Measurements from ENCODE around the gene CHMP3. TPM values are rescaled to one million over a fixed set of nuclear protein-coding genes. Genes with fewer than 3 reads are reported as not detected.
A peak's percentile ranks its signal among the peaks of the same experiment; 100 is the strongest.
"Not testable (repeated sequence)": the region's sequence is repeated elsewhere in the genome, so short reads cannot be mapped to it uniquely, and the experiment has no call there.

The CHMP3 gene
- total RNA-seq, 3 donors from 2014 or later, result 45.4 to 50.2 (median 48.3) TPM

GRCh38 chr2:86510436-86510933 lies 52.8 kb downstream of the CHMP3 start:
- DNase-seq, result no peak
- Mint-ChIP-seq H3K9me3 (no peaks in the 10 kb centered on the region), H3K36me3 (ENCODE audit: insufficient read depth) (peaks cover 38% of the 10 kb centered on the region), H3K4me3 (no peak overlapping the region), H3K27me3 (ENCODE audit: low read depth) (no peaks in the 10 kb centered on the region), H3K4me1 (ENCODE audit: low read depth) (peaks cover 4% of the 10 kb centered on the region)
- ATAC-seq, result no peak

GRCh38 chr2:86507600-86507999 lies 55.6 kb downstream of the CHMP3 start:
- H3K27me3 Mint-ChIP-seq (ENCODE audit: low read depth), result no peaks in the 10 kb centered on the region
- DNase-seq (no peak), ATAC-seq (no peak)
- no peaks in the 10 kb centered on the region for H3K4me1 Mint-ChIP-seq (ENCODE audit: low read depth)
- H3K9me3 Mint-ChIP-seq, result no peaks in the 10 kb centered on the region
- peaks cover 57% of the 10 kb centered on the region for H3K36me3 Mint-ChIP-seq (ENCODE audit: insufficient read depth)
- H3K4me3 Mint-ChIP-seq, result no peak overlapping the region

DNA sequence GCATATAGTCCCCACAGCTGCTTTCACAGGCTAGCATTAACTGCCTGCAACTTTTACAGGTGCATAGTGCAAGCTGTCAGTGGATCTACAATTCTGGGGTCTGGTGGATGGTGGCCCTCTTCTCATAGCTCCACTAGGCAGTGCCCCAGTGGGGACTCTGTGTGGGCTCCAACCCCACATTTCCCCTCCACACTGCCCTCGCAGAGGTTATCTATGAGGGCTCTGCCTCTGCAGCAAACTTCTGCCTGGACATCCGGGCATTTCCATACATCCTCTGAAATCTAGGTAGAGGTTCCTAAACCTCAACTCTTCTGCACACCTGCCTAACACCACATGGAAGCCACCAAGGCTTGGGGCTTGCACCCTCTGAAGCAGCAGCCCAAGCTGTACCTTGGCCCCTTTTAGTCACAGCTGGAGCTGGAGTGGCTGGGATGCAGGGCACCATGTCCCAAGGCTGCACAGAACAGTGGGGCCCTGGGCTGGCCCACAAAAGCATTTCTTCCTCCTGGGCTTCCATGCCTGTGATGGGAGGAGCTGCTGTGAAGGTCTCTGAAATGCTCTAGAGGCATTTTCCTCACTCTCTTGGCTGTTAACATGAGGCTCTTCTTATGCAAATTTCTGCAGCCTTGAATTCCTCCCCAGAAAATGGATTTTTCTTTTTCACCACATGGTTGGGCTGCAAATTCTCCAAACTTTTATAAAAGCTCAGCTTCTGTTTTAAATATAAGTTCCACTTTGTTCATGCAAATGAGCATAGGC lies 62.7 kb downstream of the CHMP3 start:
- DNase-seq, result no peak
- H3K4me3 Mint-ChIP-seq, result no peak overlapping the region

GRCh38 chr2:86499326-86499725 lies 63.9 kb downstream of the CHMP3 start:
- DNase-seq, result no peak
- H3K9me3 Mint-ChIP-seq, result peaks cover 32% of the 10 kb centered on the region
- H3K36me3 Mint-ChIP-seq (ENCODE audit: insufficient read depth), result peaks cover 89% of the 10 kb centered on the region
- H3K4me3 Mint-ChIP-seq, result no peak overlapping the region
- no peak for ATAC-seq
- H3K4me1 Mint-ChIP-seq (ENCODE audit: low read depth), result peaks cover 7% of the 10 kb centered on the region
- H3K27me3 Mint-ChIP-seq (ENCODE audit: low read depth), result no peaks in the 10 kb centered on the region

More for the DNA sequence above, 62.7 kb downstream of the CHMP3 start:
- H3K36me3 Mint-ChIP-seq (ENCODE audit: insufficient read depth), result peaks cover 88% of the 10 kb centered on the region
- peaks cover 32% of the 10 kb centered on the region for H3K9me3 Mint-ChIP-seq
- H3K27me3 Mint-ChIP-seq (ENCODE audit: low read depth), result no peaks in the 10 kb centered on the region
- H3K4me1 Mint-ChIP-seq (ENCODE audit: low read depth), result peaks cover 6% of the 10 kb centered on the region
- no peak for ATAC-seq

- H3K9me3 Mint-ChIP-seq, result peaks cover 32% of the 10 kb centered on the region
- peaks cover 7% of the 10 kb centered on the region for H3K4me1 Mint-ChIP-seq (ENCODE audit: low read depth)
- peaks cover 89% of the 10 kb centered on the region for H3K36me3 Mint-ChIP-seq (ENCODE audit: insufficient read depth)
- ATAC-seq (no peak), DNase-seq (no peak)
- no peak overlapping the region for H3K4me3 Mint-ChIP-seq
- no peaks in the 10 kb centered on the region for H3K27me3 Mint-ChIP-seq (ENCODE audit: low read depth)
Measured at GRCh38 chr2:86498468-86499260, 64.6 kb downstream of the CHMP3 start.

DNA sequence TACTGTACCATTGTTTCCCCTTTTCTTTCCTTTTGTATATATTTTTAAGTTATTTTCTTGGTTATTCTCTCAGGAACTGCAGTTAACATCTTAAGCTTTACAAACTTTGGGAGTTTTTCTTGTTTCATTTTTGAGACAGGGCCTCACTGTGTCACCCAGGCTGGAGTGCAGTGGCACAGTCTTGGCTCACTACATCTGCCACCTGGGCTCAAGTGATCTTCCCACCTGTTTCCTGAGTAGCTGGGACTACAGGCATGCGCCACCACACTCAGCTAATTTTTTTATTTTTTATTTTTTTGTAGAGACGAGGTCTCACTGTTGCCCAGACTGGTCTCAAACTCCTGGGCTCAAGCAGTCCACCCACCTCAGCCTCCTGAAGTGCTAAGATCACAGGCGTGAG lies 66.9 kb downstream of the CHMP3 start:
- Mint-ChIP-seq H3K36me3 (ENCODE audit: insufficient read depth) (peaks cover 73% of the 10 kb centered on the region), H3K9me3 (peaks cover 28% of the 10 kb centered on the region)
- not testable (repeated sequence) for ATAC-seq; H3K4me1 Mint-ChIP-seq (ENCODE audit: low read depth); H3K4me3 Mint-ChIP-seq; DNase-seq; H3K27me3 Mint-ChIP-seq (ENCODE audit: low read depth)

- Mint-ChIP-seq H3K36me3 (ENCODE audit: insufficient read depth) (peaks cover 69% of the 10 kb centered on the region), H3K4me3 (no peak overlapping the region)
- no peak for ATAC-seq
Measured at GRCh38 chr2:86492048-86492453, 71.2 kb downstream of the CHMP3 start.

GRCh38 chr2:86491088-86491487 lies 72.2 kb downstream of the CHMP3 start:
- Mint-ChIP-seq H3K36me3 (ENCODE audit: insufficient read depth) (peaks cover 72% of the 10 kb centered on the region), H3K4me1 (ENCODE audit: low read depth) (peaks cover 6% of the 10 kb centered on the region), H3K9me3 (peaks cover 4% of the 10 kb centered on the region), H3K4me3 (no peak overlapping the region), H3K27me3 (ENCODE audit: low read depth) (no peaks in the 10 kb centered on the region)
- DNase-seq (no peak), ATAC-seq (no peak)

More at GRCh38 chr2:86492048-86492453, 71.2 kb downstream of the CHMP3 start:
- Mint-ChIP-seq H3K27me3 (ENCODE audit: low read depth) (no peaks in the 10 kb centered on the region), H3K4me1 (ENCODE audit: low read depth) (peaks cover 5% of the 10 kb centered on the region), H3K9me3 (peaks cover 4% of the 10 kb centered on the region)
- DNase-seq, result no peak

DNA sequence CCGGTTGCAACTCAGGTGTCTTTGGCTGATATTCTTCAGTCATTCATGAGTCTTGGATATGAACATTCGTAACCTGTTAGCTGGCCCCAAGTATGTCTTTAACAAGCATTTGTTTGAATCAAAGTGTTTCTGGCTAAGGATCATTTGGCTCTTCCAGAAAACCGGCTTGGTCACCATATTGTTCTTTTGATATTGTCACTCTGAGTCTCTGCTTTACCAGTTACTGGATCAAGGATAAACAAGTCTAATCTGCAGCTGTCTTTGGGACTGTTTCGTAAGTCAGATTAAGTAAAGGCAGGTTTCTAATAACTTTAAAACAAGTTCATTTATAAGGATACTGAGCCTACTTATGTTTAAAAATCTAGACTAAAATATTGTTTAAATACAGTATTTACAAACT lies 73.0 kb downstream of the CHMP3 start:
- no peaks in the 10 kb centered on the region for H3K9me3 Mint-ChIP-seq
- no peak for ATAC-seq
- no peak overlapping the region for H3K4me3 Mint-ChIP-seq
- DNase-seq, result no peak
- no peaks in the 10 kb centered on the region for H3K27me3 Mint-ChIP-seq (ENCODE audit: low read depth)
- peaks cover 72% of the 10 kb centered on the region for H3K36me3 Mint-ChIP-seq (ENCODE audit: insufficient read depth)
- H3K4me1 Mint-ChIP-seq (ENCODE audit: low read depth), result peaks cover 11% of the 10 kb centered on the region

- Mint-ChIP-seq H3K36me3 (ENCODE audit: insufficient read depth) (peaks cover 72% of the 10 kb centered on the region), H3K9me3 (no peaks in the 10 kb centered on the region)
Measured at GRCh38 chr2:86489542-86489941, 73.7 kb downstream of the CHMP3 start.

GRCh38 chr2:86488561-86489250 lies 74.5 kb downstream of the CHMP3 start:
- Mint-ChIP-seq H3K36me3 (ENCODE audit: insufficient read depth) (peaks cover 72% of the 10 kb centered on the region), H3K27me3 (ENCODE audit: low read depth) (no peaks in the 10 kb centered on the region), H3K4me3 (no peak overlapping the region), H3K4me1 (ENCODE audit: low read depth) (peaks cover 20% of the 10 kb centered on the region), H3K9me3 (no peaks in the 10 kb centered on the region)
- ATAC-seq (no peak), DNase-seq (no peak)

More at GRCh38 chr2:86489542-86489941, 73.7 kb downstream of the CHMP3 start:
- ATAC-seq (no peak), DNase-seq (no peak)
- Mint-ChIP-seq H3K27me3 (ENCODE audit: low read depth) (no peaks in the 10 kb centered on the region), H3K4me3 (no peak overlapping the region), H3K4me1 (ENCODE audit: low read depth) (peaks cover 18% of the 10 kb centered on the region)

- Mint-ChIP-seq H3K9me3 (no peaks in the 10 kb centered on the region), H3K27me3 (ENCODE audit: low read depth) (no peaks in the 10 kb centered on the region), H3K4me1 (ENCODE audit: low read depth) (peaks cover 26% of the 10 kb centered on the region), H3K4me3 (no peak overlapping the region), H3K36me3 (ENCODE audit: insufficient read depth) (peaks cover 78% of the 10 kb centered on the region)
- ATAC-seq (no peak), DNase-seq (no peak)
Measured at GRCh38 chr2:86487062-86487461, 76.2 kb downstream of the CHMP3 start.

DNA sequence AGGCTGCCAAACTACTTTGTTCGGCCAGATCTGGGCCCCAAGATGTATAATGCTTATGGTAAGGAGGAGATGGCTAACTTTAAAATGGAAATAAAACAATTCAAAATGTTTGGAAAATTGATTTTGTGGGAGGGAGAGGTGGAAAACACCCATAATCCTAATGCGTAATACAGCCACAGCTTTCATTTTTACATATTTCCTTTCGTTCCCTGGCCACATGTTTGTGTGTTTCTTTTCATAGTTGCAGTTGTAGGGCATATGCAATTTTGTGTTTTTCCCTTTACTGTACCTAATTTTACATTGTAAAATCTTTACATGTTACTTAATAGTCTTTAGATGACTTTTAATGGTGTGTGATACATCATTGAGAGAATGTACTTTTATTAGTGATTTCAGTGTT lies 77.4 kb downstream of the CHMP3 start:
- H3K9me3 Mint-ChIP-seq, result no peaks in the 10 kb centered on the region
- H3K36me3 Mint-ChIP-seq (ENCODE audit: insufficient read depth), result peaks cover 78% of the 10 kb centered on the region
- H3K27me3 Mint-ChIP-seq (ENCODE audit: low read depth), result no peaks in the 10 kb centered on the region
- H3K4me1 Mint-ChIP-seq (ENCODE audit: low read depth), result peaks cover 35% of the 10 kb centered on the region
- DNase-seq, result no peak
- H3K4me3 Mint-ChIP-seq, result no peak overlapping the region
- no peak for ATAC-seq

GRCh38 chr2:86485103-86485502 lies 78.1 kb downstream of the CHMP3 start:
- Mint-ChIP-seq H3K27me3 (ENCODE audit: low read depth) (no peaks in the 10 kb centered on the region), H3K4me1 (ENCODE audit: low read depth) (peaks cover 35% of the 10 kb centered on the region), H3K36me3 (ENCODE audit: insufficient read depth) (peaks cover 79% of the 10 kb centered on the region), H3K9me3 (no peaks in the 10 kb centered on the region), H3K4me3 (no peak overlapping the region)
- DNase-seq (no peak), ATAC-seq (peak in 1 of 2 donors; percentile 16)
